Parathyroid adenoma (tissue), 2 donors: ENCODE measurements around the gene PRKCE.

Experiments used
- H2AFZ ChIP-seq: fragments of 300-600 bp; sonication (generic); one replicate; pipeline ENCODE4 v1.7.0; 2017; ENCODE audit warnings: antibody characterized with exemption, mild to moderate bottlenecking
- H3K27ac ChIP-seq: fragments of 300-600 bp; sonication (generic); one replicate; pipeline ENCODE4 v1.7.0; 2017
- H3K27me3 ChIP-seq: fragments of 300-600 bp; sonication (generic); one replicate; pipeline ENCODE4 v1.7.0; 2017; ENCODE audit warnings: low read length; ENCODE audit not compliant: control insufficient read depth, insufficient read depth
- H3K36me3 ChIP-seq: fragments of 300-600 bp; sonication (generic); one replicate; pipeline ENCODE4 v1.7.0; 2017; ENCODE audit warnings: low read length; ENCODE audit not compliant: control insufficient read depth, insufficient read depth
- H3K4me1 ChIP-seq: fragments of 300-600 bp; sonication (generic); one replicate; pipeline ENCODE4 v1.7.0; 2017; ENCODE audit warnings: control low read depth
- H3K4me2 ChIP-seq: fragments of 300-600 bp; sonication (generic); one replicate; pipeline ENCODE4 v1.7.0; 2017; ENCODE audit warnings: low read length
- H3K4me3 ChIP-seq: fragments of 300-600 bp; sonication (generic); one replicate; pipeline ENCODE4 v1.7.0; 2017; ENCODE audit warnings: low read depth, low read length
- H3K79me2 ChIP-seq: fragments of 300-600 bp; sonication (generic); one replicate; pipeline ENCODE4 v1.7.0; 2017; ENCODE audit warnings: control low read depth
- H3K9ac ChIP-seq: fragments of 300-600 bp; sonication (generic); one replicate; pipeline ENCODE4 v1.7.0; 2017; ENCODE audit warnings: mild to moderate bottlenecking
- H3K9me3 ChIP-seq: fragments of 300-600 bp; sonication (generic); one replicate; pipeline ENCODE4 v1.7.0; 2017; ENCODE audit warnings: low read length; ENCODE audit not compliant: control insufficient read depth
- CTCF ChIP-seq: fragments of 300-600 bp; sonication (generic); IDR thresholded peaks from one replicate; pipeline ENCODE4 v1.7.0; 2017; ENCODE audit warnings: antibody characterized with exemption, mild to moderate bottlenecking
- donor health status: primary hyperparathyroidism.

PRKCE gene

GRCh38 chr2:45772038-45772437 lies 120.6 kb downstream of the PRKCE start:
- Histone ChIP-seq H3K36me3 (no peaks in the 10 kb centered on the region), H3K4me1 (peaks cover 23% of the 10 kb centered on the region), H3K27me3 (no peaks in the 10 kb centered on the region), H3K9me3 (no peaks in the 10 kb centered on the region), H3K9ac (no peak overlapping the region), H3K27ac (peak overlapping the region; percentile 70), H3K4me3 (no peak overlapping the region), H3K4me2 (no peak overlapping the region), H2AFZ (no peak overlapping the region), H3K79me2 (peaks cover 49% of the 10 kb centered on the region)
- no peak for TF ChIP-seq CTCF

GRCh38 chr2:45773909-45774308 lies 122.4 kb downstream of the PRKCE start:
- Histone ChIP-seq H2AFZ (no peak overlapping the region), H3K27me3 (no peaks in the 10 kb centered on the region), H3K27ac (peak overlapping the region; percentile 18), H3K9me3 (no peaks in the 10 kb centered on the region), H3K4me2 (no peak overlapping the region), H3K79me2 (peaks cover 41% of the 10 kb centered on the region), H3K9ac (no peak overlapping the region), H3K36me3 (no peaks in the 10 kb centered on the region), H3K4me3 (no peak overlapping the region), H3K4me1 (peaks cover 20% of the 10 kb centered on the region)
- TF ChIP-seq CTCF: no peak

GRCh38 chr2:45774688-45775244 lies 123.3 kb downstream of the PRKCE start:
- H3K9me3 ChIP-seq: no peaks in the 10 kb centered on the region
- H3K79me2 ChIP-seq: peaks cover 40% of the 10 kb centered on the region
- peak overlapping the region; percentile 18 for H3K27ac ChIP-seq
- no peak overlapping the region for H3K4me2 ChIP-seq
- H3K36me3 ChIP-seq: no peaks in the 10 kb centered on the region
- H3K27me3 ChIP-seq: no peaks in the 10 kb centered on the region
- no peak overlapping the region for H2AFZ ChIP-seq
- H3K9ac ChIP-seq: no peak overlapping the region
- no peak overlapping the region for H3K4me3 ChIP-seq
- no peak for TF ChIP-seq CTCF
- peaks cover 20% of the 10 kb centered on the region for H3K4me1 ChIP-seq

GRCh38 chr2:45776160-45776955 lies 124.9 kb downstream of the PRKCE start:
- Histone ChIP-seq H3K9me3 (no peaks in the 10 kb centered on the region), H3K4me2 (no peak overlapping the region), H2AFZ (no peak overlapping the region), H3K79me2 (peaks cover 43% of the 10 kb centered on the region), H3K4me1 (peaks cover 9% of the 10 kb centered on the region), H3K4me3 (no peak overlapping the region), H3K27me3 (no peaks in the 10 kb centered on the region), H3K36me3 (no peaks in the 10 kb centered on the region), H3K9ac (no peak overlapping the region), H3K27ac (no peak overlapping the region)
- TF ChIP-seq CTCF: no peak
